ENCODE data around the gene AMFR. TPM values are rescaled to one million over a fixed set of nuclear protein-coding genes. Genes with fewer than 3 reads are reported as not detected.

AMFR gene
- total RNA-seq, 1 donor from 2014 or later: 133 TPM

Other genes starting within 250 kb of the AMFR start
- gene GNAO1, start 234.1 kb downstream of the AMFR start, total RNA-seq: 2.7 and 5.7 TPM in 2 replicates
- gene NUDT21, start 25.8 kb upstream of the AMFR start, total RNA-seq: 59.8 and 89.7 TPM in 2 replicates
- gene OGFOD1, start 26.0 kb upstream of the AMFR start, total RNA-seq: 41.3 and 75.8 TPM in 2 replicates
- 27.9 and 34.2 TPM in 2 replicates for gene BBS2, start 94.5 kb upstream of the AMFR start, total RNA-seq
- not detected in 2 replicates for gene MT4, start 139.5 kb upstream of the AMFR start, total RNA-seq
- not detected in 2 replicates for gene MT3, start 164.0 kb upstream of the AMFR start, total RNA-seq
- 139 and 338 TPM in 2 replicates for gene MT2A, start 183.0 kb upstream of the AMFR start, total RNA-seq
- 75.8 and 110 TPM in 2 replicates for gene MT1E, start 200.2 kb upstream of the AMFR start, total RNA-seq
- gene MT1M, start 207.1 kb upstream of the AMFR start, total RNA-seq: 1.9 and 4.3 TPM in 2 replicates
- gene MT1A, start 213.1 kb upstream of the AMFR start, total RNA-seq: not detected in 2 replicates
- gene MT1B, start 226.3 kb upstream of the AMFR start, total RNA-seq: not detected in 2 replicates
- 7.9 and 9.4 TPM in 2 replicates for gene MT1F, start 232.4 kb upstream of the AMFR start, total RNA-seq
- 0.75 and 14.8 TPM in 2 replicates for gene MT1G, start 242.5 kb upstream of the AMFR start, total RNA-seq
- gene MT1H, start 244.3 kb upstream of the AMFR start, total RNA-seq: not detected in 2 replicates

All from kidney epithelial cell (primary cell).